ENCODE measurements around the gene LRIG3. TPM values are rescaled to one million over a fixed set of nuclear protein-coding genes. Genes with fewer than 3 reads are reported as not detected.

LRIG3 gene
- total RNA-seq, 1 donor from 2014 or later: not detected

- POLR2A ChIA-PET: no interaction called here
- no peak for ATAC-seq (ENCODE audit: low read depth)
- CTCF ChIA-PET: no interaction called here
- intact Hi-C loops (cut with micrococcal nuclease): no loop called here
- H3K27me3 Mint-ChIP-seq: no peaks in the 10 kb centered on the region
- H3K9me3 Mint-ChIP-seq: no peaks in the 10 kb centered on the region
- no peak for DNase-seq
- no peaks in the 10 kb centered on the region for H3K36me3 Mint-ChIP-seq (ENCODE audit: low read depth)
- no peak overlapping the region for H3K4me3 Mint-ChIP-seq
- no peaks in the 10 kb centered on the region for H3K4me1 Mint-ChIP-seq
- no peak for TF ChIP-seq CTCF (IDR thresholded peaks at IDR 0.05)
- H3K27ac Mint-ChIP-seq: no peak overlapping the region
Measured at GRCh38 chr12:58847901-58848600, 72.3 kb downstream of the LRIG3 start.

- ChIA-PET POLR2A (no interaction called here), CTCF (no interaction called here)
- H3K27me3 Mint-ChIP-seq: no peaks in the 10 kb centered on the region
- DNase-seq (no peak), ATAC-seq (ENCODE audit: low read depth) (no peak)
- intact Hi-C loops (cut with micrococcal nuclease): no loop called here
- no peaks in the 10 kb centered on the region for H3K4me1 Mint-ChIP-seq
- no peak for TF ChIP-seq CTCF (IDR thresholded peaks at IDR 0.05)
- no peaks in the 10 kb centered on the region for H3K36me3 Mint-ChIP-seq (ENCODE audit: low read depth)
- no peaks in the 10 kb centered on the region for H3K9me3 Mint-ChIP-seq
- H3K4me3 Mint-ChIP-seq: no peak overlapping the region
- no peak overlapping the region for H3K27ac Mint-ChIP-seq
Measured at GRCh38 chr12:58844161-58844560, 76.1 kb downstream of the LRIG3 start.

GRCh38 chr12:58841058-58841798 is 79.1 kb downstream of the LRIG3 start:
- Mint-ChIP-seq H3K4me3 (no peak overlapping the region), H3K27me3 (no peaks in the 10 kb centered on the region), H3K27ac (no peak overlapping the region), H3K36me3 (ENCODE audit: low read depth) (no peaks in the 10 kb centered on the region), H3K4me1 (no peaks in the 10 kb centered on the region), H3K9me3 (peaks cover 2% of the 10 kb centered on the region)
- no peak for ATAC-seq (ENCODE audit: low read depth)
- POLR2A ChIA-PET: no interaction called here
- intact Hi-C loops (cut with micrococcal nuclease): no loop called here
- no peak for TF ChIP-seq CTCF (IDR thresholded peaks at IDR 0.05)
- CTCF ChIA-PET: no interaction called here
- DNase-seq: no peak

GRCh38 chr12:58833853-58834252 is 86.5 kb downstream of the LRIG3 start:
- ChIA-PET CTCF (no interaction called here), POLR2A (no interaction called here)
- DNase-seq: no peak
- H3K36me3 Mint-ChIP-seq (ENCODE audit: low read depth): no peaks in the 10 kb centered on the region
- H3K27ac Mint-ChIP-seq: no peak overlapping the region
- ATAC-seq (ENCODE audit: low read depth): no peak
- no peaks in the 10 kb centered on the region for H3K4me1 Mint-ChIP-seq
- intact Hi-C loops (cut with micrococcal nuclease): no loop called here
- no peak for TF ChIP-seq CTCF (IDR thresholded peaks at IDR 0.05)
- no peak overlapping the region for H3K4me3 Mint-ChIP-seq
- H3K9me3 Mint-ChIP-seq: peaks cover 2% of the 10 kb centered on the region
- H3K27me3 Mint-ChIP-seq: no peaks in the 10 kb centered on the region

- ChIA-PET CTCF (no interaction called here), POLR2A (no interaction called here)
- Mint-ChIP-seq H3K4me3 (no peak overlapping the region), H3K36me3 (ENCODE audit: low read depth) (no peaks in the 10 kb centered on the region), H3K27ac (no peak overlapping the region), H3K27me3 (no peaks in the 10 kb centered on the region), H3K4me1 (no peaks in the 10 kb centered on the region), H3K9me3 (peaks cover 2% of the 10 kb centered on the region)
- intact Hi-C loops (cut with micrococcal nuclease): no loop called here
- TF ChIP-seq CTCF (IDR thresholded peaks at IDR 0.05): no peak
- ATAC-seq (ENCODE audit: low read depth) (no peak), DNase-seq (no peak)
Measured at GRCh38 chr12:58832920-58833319, 87.4 kb downstream of the LRIG3 start.
